ENCODE results near the gene KCNG2. TPM values are rescaled to one million over a fixed set of nuclear protein-coding genes. Genes with fewer than 3 reads are reported as not detected.

Gene KCNG2
- total RNA-seq, 1 experiment from 2014 or later = not detected

GRCh38 chr18:79776674-79777073 lies 21.1 kb upstream of the KCNG2 start:
- intact Hi-C loops (cut with micrococcal nuclease) = no loop called here
- ChIA-PET POLR2A (no interaction called here), CTCF (no interaction called here), RAD21 (ENCODE audit: low non-redundant PET in 1 of 2, low total read pairs in 2 of 2, uncharacterized antibody in 2 of 2, unreplicated experiment in 2 of 2) (no interaction called here)
- Histone ChIP-seq H3K4me3 (replicated peaks in 1 of 2; ENCODE audit: low read depth in 1 of 2, low read length in 2 of 2) (no peak overlapping the region), H3K36me3 (ENCODE audit: control insufficient read depth in 1 of 2, insufficient read depth in 2 of 2, low read length in 2 of 2) (no peaks in the 10 kb centered on the region), H2AFZ (ENCODE audit: low read depth, low read length, poor library complexity, severe bottlenecking) (no peak overlapping the region), H4K20me1 (ENCODE audit: insufficient read depth) (no peaks in the 10 kb centered on the region), H3K4me1 (ENCODE audit: control insufficient read depth in 1 of 2, insufficient read depth in 2 of 2, low read length in 2 of 2) (no peaks in the 10 kb centered on the region), H3K9me3 (ENCODE audit: control insufficient read depth in 1 of 2, insufficient read depth in 1 of 2, low read depth in 1 of 2, low read length in 2 of 2) (no peaks in the 10 kb centered on the region), H3K4me2 (ENCODE audit: low read length) (no peak overlapping the region), H3K9me2 (ENCODE audit: insufficient read depth) (no peaks in the 10 kb centered on the region), H3K9ac (ENCODE audit: low read length) (no peak overlapping the region), H3K79me2 (ENCODE audit: insufficient read depth, low read length) (no peaks in the 10 kb centered on the region), H3K27ac (ENCODE audit: low read depth, low read length) (no peak overlapping the region), H3K27me3 (ENCODE audit: insufficient read depth, low read length) (no peaks in the 10 kb centered on the region)
- TF ChIP-seq SIN3A (IDR thresholded peaks at IDR 0.05; ENCODE audit: low read depth) (no peak), SP1 (IDR thresholded peaks at IDR 0.05; ENCODE audit: low read depth) (no peak), JUND (IDR thresholded peaks at IDR 0.05) (no peak), CEBPB (IDR thresholded peaks at IDR 0.05; ENCODE audit: low read depth) (no peak), ELF1 (IDR thresholded peaks at IDR 0.05; ENCODE audit: borderline replicate concordance, low read depth) (no peak), EGR1 (IDR thresholded peaks at IDR 0.05; ENCODE audit: low read depth) (no peak), FOSL1 (IDR thresholded peaks at IDR 0.05; ENCODE audit: low read depth) (no peak), SRF (IDR thresholded peaks at IDR 0.05; ENCODE audit: low read depth) (no peak), RAD21 (IDR thresholded peaks at IDR 0.05; ENCODE audit: low read depth) (no peak), MAX (IDR thresholded peaks at IDR 0.05) (no peak), YY1 (IDR thresholded peaks at IDR 0.05; ENCODE audit: extremely low read depth, insufficient replicate concordance, low read depth, low read length) (no peak)
- TF ChIP-seq, protein P1, sequence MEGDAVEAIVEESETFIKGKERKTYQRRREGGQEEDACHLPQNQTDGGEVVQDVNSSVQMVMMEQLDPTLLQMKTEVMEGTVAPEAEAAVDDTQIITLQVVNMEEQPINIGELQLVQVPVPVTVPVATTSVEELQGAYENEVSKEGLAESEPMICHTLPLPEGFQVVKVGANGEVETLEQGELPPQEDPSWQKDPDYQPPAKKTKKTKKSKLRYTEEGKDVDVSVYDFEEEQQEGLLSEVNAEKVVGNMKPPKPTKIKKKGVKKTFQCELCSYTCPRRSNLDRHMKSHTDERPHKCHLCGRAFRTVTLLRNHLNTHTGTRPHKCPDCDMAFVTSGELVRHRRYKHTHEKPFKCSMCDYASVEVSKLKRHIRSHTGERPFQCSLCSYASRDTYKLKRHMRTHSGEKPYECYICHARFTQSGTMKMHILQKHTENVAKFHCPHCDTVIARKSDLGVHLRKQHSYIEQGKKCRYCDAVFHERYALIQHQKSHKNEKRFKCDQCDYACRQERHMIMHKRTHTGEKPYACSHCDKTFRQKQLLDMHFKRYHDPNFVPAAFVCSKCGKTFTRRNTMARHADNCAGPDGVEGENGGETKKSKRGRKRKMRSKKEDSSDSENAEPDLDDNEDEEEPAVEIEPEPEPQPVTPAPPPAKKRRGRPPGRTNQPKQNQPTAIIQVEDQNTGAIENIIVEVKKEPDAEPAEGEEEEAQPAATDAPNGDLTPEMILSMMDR (IDR thresholded peaks at IDR 0.05 in 2 of 3, conservative IDR thresholded peaks at IDR 0.05 in 1 of 3; ENCODE audit: borderline replicate concordance in 1 of 3, insufficient read depth in 1 of 3, low read depth in 2 of 3, low read length in 2 of 3) = no peak
- TF ChIP-seq, protein P2, sequence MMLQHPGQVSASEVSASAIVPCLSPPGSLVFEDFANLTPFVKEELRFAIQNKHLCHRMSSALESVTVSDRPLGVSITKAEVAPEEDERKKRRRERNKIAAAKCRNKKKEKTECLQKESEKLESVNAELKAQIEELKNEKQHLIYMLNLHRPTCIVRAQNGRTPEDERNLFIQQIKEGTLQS (IDR thresholded peaks at IDR 0.05) = no peak
- TF ChIP-seq, protein P3, sequence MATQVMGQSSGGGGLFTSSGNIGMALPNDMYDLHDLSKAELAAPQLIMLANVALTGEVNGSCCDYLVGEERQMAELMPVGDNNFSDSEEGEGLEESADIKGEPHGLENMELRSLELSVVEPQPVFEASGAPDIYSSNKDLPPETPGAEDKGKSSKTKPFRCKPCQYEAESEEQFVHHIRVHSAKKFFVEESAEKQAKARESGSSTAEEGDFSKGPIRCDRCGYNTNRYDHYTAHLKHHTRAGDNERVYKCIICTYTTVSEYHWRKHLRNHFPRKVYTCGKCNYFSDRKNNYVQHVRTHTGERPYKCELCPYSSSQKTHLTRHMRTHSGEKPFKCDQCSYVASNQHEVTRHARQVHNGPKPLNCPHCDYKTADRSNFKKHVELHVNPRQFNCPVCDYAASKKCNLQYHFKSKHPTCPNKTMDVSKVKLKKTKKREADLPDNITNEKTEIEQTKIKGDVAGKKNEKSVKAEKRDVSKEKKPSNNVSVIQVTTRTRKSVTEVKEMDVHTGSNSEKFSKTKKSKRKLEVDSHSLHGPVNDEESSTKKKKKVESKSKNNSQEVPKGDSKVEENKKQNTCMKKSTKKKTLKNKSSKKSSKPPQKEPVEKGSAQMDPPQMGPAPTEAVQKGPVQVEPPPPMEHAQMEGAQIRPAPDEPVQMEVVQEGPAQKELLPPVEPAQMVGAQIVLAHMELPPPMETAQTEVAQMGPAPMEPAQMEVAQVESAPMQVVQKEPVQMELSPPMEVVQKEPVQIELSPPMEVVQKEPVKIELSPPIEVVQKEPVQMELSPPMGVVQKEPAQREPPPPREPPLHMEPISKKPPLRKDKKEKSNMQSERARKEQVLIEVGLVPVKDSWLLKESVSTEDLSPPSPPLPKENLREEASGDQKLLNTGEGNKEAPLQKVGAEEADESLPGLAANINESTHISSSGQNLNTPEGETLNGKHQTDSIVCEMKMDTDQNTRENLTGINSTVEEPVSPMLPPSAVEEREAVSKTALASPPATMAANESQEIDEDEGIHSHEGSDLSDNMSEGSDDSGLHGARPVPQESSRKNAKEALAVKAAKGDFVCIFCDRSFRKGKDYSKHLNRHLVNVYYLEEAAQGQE (IDR thresholded peaks at IDR 0.05; ENCODE audit: low read depth) = no peak
- DNase-seq (ENCODE audit: low read depth, low spot score) = no peak
- BruUV-seq (replicated peaks) = no TSS peak
- ATAC-seq = no peak

All from HCT116 (cell line).